HL-60 (cell line): ENCODE results near the gene UPF2.

ENCODE experiments used
- DNase-seq, 2 experiments: peaks; one replicate each; pipeline ENCODE4 v3.0.0-alpha.2; 2010 to 2020; ENCODE audit warnings: low read depth in 1 of 2, low spot score in 1 of 2
- H3K27ac ChIP-seq: fragments of 250-450 bp; sonication (Bioruptor Pico); replicated peaks from 2 replicates; pipeline ENCODE4 v1.5.1; 2020; ENCODE audit warnings: mild to moderate bottlenecking, moderate library complexity
- H3K27me3 ChIP-seq: fragments of 250-450 bp; sonication (Bioruptor Pico); 2 replicates; pipeline ENCODE4 v1.5.1; 2021; ENCODE audit warnings: mild to moderate bottlenecking, moderate library complexity; ENCODE audit not compliant: insufficient read depth, poor library complexity, severe bottlenecking
- H3K4me3 ChIP-seq: replicated peaks from 2 replicates; pipeline ENCODE4 v1.5.1; 2011; ENCODE audit warnings: mild to moderate bottlenecking, control low read depth, low read length; ENCODE audit not compliant: insufficient read depth
- CTCF ChIP-seq: IDR thresholded peaks from one replicate; pipeline ENCODE4 v1.5.1; 2011; ENCODE audit warnings: low read length, control low read depth, inconsistent platforms; ENCODE audit not compliant: insufficient read depth
- GABPA ChIP-seq: IDR thresholded peaks from 2 replicates; pipeline ENCODE4 v1.6.1; 2012; ENCODE audit warnings: low read depth
- POLR2AphosphoS5 ChIP-seq: IDR thresholded peaks from 2 replicates; pipeline ENCODE4 v1.6.1; 2012; ENCODE audit warnings: low read depth
- SPI1 ChIP-seq: IDR thresholded peaks from 2 replicates; pipeline ENCODE4 v1.6.1; 2012; ENCODE audit warnings: low read depth, mild to moderate bottlenecking, borderline replicate concordance
- TF ChIP-seq, protein P1 (sequence below): IDR thresholded peaks from 2 replicates; pipeline ENCODE4 v1.6.1; 2012; ENCODE audit warnings: low read depth; ENCODE audit not compliant: insufficient replicate concordance

The UPF2 gene

DNA sequence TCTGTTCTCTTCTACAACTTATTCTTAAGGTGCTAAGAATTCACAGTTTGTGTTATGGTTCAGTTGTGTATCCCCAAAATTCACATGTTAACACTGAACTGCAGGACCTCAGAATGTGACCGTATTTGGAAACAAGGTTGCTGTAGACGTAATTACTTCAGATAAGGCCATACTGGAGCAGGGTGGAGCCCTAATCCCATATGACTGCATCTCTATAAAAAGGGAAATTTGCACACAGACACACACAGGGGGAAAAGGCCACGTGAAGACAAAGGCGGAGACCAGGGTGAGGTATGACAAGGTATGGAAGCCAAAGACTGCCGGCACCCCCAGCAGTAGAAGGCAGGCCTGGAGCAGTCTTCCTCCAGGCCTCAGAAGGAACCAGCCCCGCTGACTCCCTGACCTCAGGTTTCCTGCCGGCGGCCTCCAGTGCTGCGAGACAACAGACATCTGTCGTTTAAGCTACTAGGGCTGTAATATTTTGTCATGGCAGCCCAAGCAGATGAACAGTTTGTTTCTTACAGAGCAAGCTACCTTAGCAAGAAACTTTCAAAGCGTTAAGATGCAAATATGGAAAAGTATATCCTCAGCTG lies 120.7 kb downstream of the UPF2 start:
- H3K27ac ChIP-seq = no peak overlapping the region
- no peaks in the 10 kb centered on the region for H3K27me3 ChIP-seq
- TF ChIP-seq, protein P1, sequence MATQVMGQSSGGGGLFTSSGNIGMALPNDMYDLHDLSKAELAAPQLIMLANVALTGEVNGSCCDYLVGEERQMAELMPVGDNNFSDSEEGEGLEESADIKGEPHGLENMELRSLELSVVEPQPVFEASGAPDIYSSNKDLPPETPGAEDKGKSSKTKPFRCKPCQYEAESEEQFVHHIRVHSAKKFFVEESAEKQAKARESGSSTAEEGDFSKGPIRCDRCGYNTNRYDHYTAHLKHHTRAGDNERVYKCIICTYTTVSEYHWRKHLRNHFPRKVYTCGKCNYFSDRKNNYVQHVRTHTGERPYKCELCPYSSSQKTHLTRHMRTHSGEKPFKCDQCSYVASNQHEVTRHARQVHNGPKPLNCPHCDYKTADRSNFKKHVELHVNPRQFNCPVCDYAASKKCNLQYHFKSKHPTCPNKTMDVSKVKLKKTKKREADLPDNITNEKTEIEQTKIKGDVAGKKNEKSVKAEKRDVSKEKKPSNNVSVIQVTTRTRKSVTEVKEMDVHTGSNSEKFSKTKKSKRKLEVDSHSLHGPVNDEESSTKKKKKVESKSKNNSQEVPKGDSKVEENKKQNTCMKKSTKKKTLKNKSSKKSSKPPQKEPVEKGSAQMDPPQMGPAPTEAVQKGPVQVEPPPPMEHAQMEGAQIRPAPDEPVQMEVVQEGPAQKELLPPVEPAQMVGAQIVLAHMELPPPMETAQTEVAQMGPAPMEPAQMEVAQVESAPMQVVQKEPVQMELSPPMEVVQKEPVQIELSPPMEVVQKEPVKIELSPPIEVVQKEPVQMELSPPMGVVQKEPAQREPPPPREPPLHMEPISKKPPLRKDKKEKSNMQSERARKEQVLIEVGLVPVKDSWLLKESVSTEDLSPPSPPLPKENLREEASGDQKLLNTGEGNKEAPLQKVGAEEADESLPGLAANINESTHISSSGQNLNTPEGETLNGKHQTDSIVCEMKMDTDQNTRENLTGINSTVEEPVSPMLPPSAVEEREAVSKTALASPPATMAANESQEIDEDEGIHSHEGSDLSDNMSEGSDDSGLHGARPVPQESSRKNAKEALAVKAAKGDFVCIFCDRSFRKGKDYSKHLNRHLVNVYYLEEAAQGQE = no peak
- TF ChIP-seq GABPA (no peak), SPI1 (no peak), CTCF (no peak), POLR2AphosphoS5 (no peak)
- H3K4me3 ChIP-seq = no peak overlapping the region
- no peak for DNase-seq

DNA sequence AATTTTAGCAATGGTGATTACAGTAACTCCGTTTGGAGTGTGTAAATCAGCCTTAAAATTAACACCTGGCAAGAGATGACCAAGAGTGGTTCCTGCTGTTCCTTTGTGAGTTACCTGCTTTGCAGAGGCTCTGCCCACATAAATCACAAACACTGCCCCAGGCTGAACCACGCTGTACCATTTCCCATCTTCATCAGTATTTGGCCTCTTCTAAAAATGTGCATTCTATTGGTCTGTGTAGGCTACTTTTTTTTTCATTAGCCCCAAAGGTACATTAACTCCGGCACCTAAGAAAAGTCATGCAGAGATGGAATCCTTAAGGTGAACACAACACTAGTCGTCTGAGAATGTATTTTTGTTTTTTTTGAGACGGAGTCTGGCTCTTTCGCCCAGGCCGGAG lies 123.3 kb downstream of the UPF2 start:
- H3K27me3 ChIP-seq = no peaks in the 10 kb centered on the region
- H3K27ac ChIP-seq = no peak overlapping the region
- no peak for DNase-seq
- H3K4me3 ChIP-seq = no peak overlapping the region
- TF ChIP-seq CTCF = no peak
- TF ChIP-seq SPI1 = no peak
- TF ChIP-seq, protein P1 = no peak
- TF ChIP-seq GABPA = no peak
- TF ChIP-seq POLR2AphosphoS5 = no peak

GRCh38 chr10:11918384-11918783 lies 124.2 kb downstream of the UPF2 start:
- no peak for TF ChIP-seq GABPA
- no peak for TF ChIP-seq POLR2AphosphoS5
- no peak for TF ChIP-seq CTCF
- TF ChIP-seq, protein P1 = no peak
- TF ChIP-seq SPI1 = no peak
- H3K4me3 ChIP-seq = no peak overlapping the region
- H3K27ac ChIP-seq = no peak overlapping the region
- no peaks in the 10 kb centered on the region for H3K27me3 ChIP-seq
- no peak for DNase-seq
